ENCODE results near the gene UNC5C.

UNC5C gene

GRCh38 chr4:95157596-95157995 lies 391.2 kb downstream of the UNC5C start:
- CTCF ChIA-PET = no interaction called here
- Histone ChIP-seq H3K4me3 (ENCODE audit: low read depth, low read length) (no peak overlapping the region), H3K27ac (ENCODE audit: extremely low read depth, low read depth, low read length) (no peak overlapping the region), H3K9me3 (ENCODE audit: control insufficient read depth, insufficient read depth, low read depth, low read length) (no peaks in the 10 kb centered on the region), H3K4me1 (ENCODE audit: control insufficient read depth, insufficient read depth, low read length) (no peaks in the 10 kb centered on the region), H3K36me3 (ENCODE audit: control insufficient read depth in 2 of 2, insufficient read depth in 1 of 2, low read length in 2 of 2) (no peaks in the 10 kb centered on the region)
- POLR2A ChIA-PET = no interaction called here
- TF ChIP-seq WT1 (tag by site-specific recombination; IDR thresholded peaks at IDR 0.05) = no peak
- TF ChIP-seq, protein P1, sequence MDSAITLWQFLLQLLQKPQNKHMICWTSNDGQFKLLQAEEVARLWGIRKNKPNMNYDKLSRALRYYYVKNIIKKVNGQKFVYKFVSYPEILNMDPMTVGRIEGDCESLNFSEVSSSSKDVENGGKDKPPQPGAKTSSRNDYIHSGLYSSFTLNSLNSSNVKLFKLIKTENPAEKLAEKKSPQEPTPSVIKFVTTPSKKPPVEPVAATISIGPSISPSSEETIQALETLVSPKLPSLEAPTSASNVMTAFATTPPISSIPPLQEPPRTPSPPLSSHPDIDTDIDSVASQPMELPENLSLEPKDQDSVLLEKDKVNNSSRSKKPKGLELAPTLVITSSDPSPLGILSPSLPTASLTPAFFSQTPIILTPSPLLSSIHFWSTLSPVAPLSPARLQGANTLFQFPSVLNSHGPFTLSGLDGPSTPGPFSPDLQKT (IDR thresholded peaks at IDR 0.05; ENCODE audit: borderline replicate concordance, low read depth, low read length) = no peak
- no peak for TF ChIP-seq ZNF549 (tag by site-specific recombination; IDR thresholded peaks at IDR 0.05)
- TF ChIP-seq ZNF670 (tag by site-specific recombination; IDR thresholded peaks at IDR 0.05; ENCODE audit: low read depth) = no peak
- TF ChIP-seq ZNF544 (tag by site-specific recombination; IDR thresholded peaks at IDR 0.05) = no peak
- no peak for TF ChIP-seq ZNF202 (tag by site-specific recombination; IDR thresholded peaks at IDR 0.05; ENCODE audit: borderline replicate concordance)
- no peak for TF ChIP-seq ZNF654 (tag by site-specific recombination; IDR thresholded peaks at IDR 0.05; ENCODE audit: low read depth)
- no peak for TF ChIP-seq MEIS1 (CRISPR knock-in tag; IDR thresholded peaks at IDR 0.05; ENCODE audit: borderline replicate concordance)
- TF ChIP-seq, protein P2, sequence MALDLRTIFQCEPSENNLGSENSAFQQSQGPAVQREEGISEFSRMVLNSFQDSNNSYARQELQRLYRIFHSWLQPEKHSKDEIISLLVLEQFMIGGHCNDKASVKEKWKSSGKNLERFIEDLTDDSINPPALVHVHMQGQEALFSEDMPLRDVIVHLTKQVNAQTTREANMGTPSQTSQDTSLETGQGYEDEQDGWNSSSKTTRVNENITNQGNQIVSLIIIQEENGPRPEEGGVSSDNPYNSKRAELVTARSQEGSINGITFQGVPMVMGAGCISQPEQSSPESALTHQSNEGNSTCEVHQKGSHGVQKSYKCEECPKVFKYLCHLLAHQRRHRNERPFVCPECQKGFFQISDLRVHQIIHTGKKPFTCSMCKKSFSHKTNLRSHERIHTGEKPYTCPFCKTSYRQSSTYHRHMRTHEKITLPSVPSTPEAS (tag by site-specific recombination; IDR thresholded peaks at IDR 0.05) = no peak
- TF ChIP-seq ZNF24 (tag by site-specific recombination; IDR thresholded peaks at IDR 0.05) = no peak
- TF ChIP-seq, protein P3, sequence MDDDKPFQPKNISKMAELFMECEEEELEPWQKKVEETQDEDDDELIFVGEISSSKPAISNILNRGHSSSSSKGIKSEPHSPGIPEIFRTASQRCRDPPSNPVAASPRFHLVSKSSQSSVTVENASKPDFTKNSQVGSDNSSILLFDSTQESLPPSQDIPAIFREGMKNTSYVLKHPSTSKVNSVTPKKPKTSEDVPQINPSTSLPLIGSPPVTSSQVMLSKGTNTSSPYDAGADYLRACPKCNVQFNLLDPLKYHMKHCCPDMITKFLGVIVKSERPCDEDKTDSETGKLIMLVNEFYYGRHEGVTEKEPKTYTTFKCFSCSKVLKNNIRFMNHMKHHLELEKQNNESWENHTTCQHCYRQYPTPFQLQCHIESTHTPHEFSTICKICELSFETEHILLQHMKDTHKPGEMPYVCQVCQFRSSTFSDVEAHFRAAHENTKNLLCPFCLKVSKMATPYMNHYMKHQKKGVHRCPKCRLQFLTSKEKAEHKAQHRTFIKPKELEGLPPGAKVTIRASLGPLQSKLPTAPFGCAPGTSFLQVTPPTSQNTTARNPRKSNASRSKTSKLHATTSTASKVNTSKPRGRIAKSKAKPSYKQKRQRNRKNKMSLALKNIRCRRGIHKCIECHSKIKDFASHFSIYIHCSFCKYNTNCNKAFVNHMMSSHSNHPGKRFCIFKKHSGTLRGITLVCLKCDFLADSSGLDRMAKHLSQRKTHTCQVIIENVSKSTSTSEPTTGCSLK (tag by site-specific recombination; IDR thresholded peaks at IDR 0.05) = no peak

GRCh38 chr4:95156452-95156765 lies 392.4 kb downstream of the UNC5C start:
- Histone ChIP-seq H3K36me3 (ENCODE audit: control insufficient read depth in 2 of 2, insufficient read depth in 1 of 2, low read length in 2 of 2) (no peaks in the 10 kb centered on the region), H3K9me3 (ENCODE audit: control insufficient read depth, insufficient read depth, low read depth, low read length) (no peaks in the 10 kb centered on the region), H3K27ac (ENCODE audit: extremely low read depth, low read depth, low read length) (no peak overlapping the region), H3K4me3 (ENCODE audit: low read depth, low read length) (no peak overlapping the region), H3K4me1 (ENCODE audit: control insufficient read depth, insufficient read depth, low read length) (no peaks in the 10 kb centered on the region)
- POLR2A ChIA-PET = no interaction called here
- TF ChIP-seq ZNF23 (tag by site-specific recombination; IDR thresholded peaks at IDR 0.05; ENCODE audit: borderline replicate concordance) (no peak), ZNF513 (tag by site-specific recombination; IDR thresholded peaks at IDR 0.05) (no peak), PRDM6 (tag by site-specific recombination; IDR thresholded peaks at IDR 0.05) (no peak), ZNF658 (tag by site-specific recombination; IDR thresholded peaks at IDR 0.05) (no peak), ZNF48 (tag by site-specific recombination; IDR thresholded peaks at IDR 0.05) (no peak), ZNF549 (tag by site-specific recombination; IDR thresholded peaks at IDR 0.05) (no peak), IKZF3 (tag by site-specific recombination; IDR thresholded peaks at IDR 0.05) (no peak), ZNF223 (tag by site-specific recombination; IDR thresholded peaks at IDR 0.05) (no peak), ZNF280D (tag by site-specific recombination; IDR thresholded peaks at IDR 0.05) (no peak), ZNF449 (tag by site-specific recombination; IDR thresholded peaks at IDR 0.05) (no peak), ZNF19 (tag by site-specific recombination; IDR thresholded peaks at IDR 0.05; ENCODE audit: low read depth) (no peak), ZNF473 (tag by site-specific recombination; IDR thresholded peaks at IDR 0.05) (no peak), BCL11A (tag by site-specific recombination; IDR thresholded peaks at IDR 0.05; ENCODE audit: low read depth) (no peak)
- CTCF ChIA-PET = interaction anchor here (0.6 to 1.3 kb wide), 8 partner anchors 32 to 1195 kb away, joined by 3 read pairs; no protein-coding TSS in a partner anchor

Measured in HEK293 (cell line).